ENCODE results near the gene FUT8. TPM values are rescaled to one million over a fixed set of nuclear protein-coding genes. Genes with fewer than 3 reads are reported as not detected.

Gene FUT8
- total RNA-seq, 1 experiment from 2014 or later: 16.2 TPM

DNA sequence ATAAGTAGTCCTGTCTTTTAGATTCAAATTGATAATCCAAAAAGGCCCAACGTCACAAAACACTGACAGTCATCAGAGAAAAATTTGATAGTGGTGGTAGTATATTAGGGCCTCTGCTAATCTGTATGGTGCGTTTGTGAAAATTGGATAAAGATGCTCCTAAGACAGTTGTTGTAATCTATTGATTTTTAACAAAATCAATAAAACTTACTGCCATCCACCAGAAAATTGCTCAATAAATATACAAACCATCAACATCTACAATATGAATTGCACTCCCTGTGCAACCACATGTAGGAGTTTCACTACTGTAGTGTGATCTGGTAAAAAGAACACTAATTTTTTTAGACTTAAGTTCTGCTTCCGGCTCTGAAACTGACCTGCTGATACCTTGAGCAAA lies 336.8 kb downstream of the FUT8 start:
- in situ Hi-C loops (cut with HindIII; ENCODE audit: low pct_unique_long_range_greater_than_20kb, low sequenced_read_pairs): no loop called here
- no peak for DNase-seq (ENCODE audit: low read depth, low spot score)

DNA sequence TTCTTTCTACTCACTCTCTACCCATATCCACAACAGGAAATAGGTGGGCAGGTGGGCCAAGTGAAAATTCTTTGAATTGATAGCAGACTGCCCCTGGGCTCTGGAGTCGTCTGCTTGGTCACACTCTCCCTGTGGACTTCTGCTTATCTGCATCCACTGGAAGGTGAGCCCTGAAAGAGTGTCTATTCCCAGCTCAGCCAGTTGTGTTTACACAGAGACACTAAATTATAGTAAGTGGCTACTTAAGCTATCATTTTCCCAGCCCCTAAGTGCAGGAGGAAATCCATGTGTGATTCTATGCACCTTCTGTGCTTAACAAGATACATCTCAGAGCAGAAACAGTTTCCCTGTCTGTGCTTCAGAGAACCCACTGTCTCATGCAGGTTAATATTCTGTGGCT lies 338.4 kb downstream of the FUT8 start:
- in situ Hi-C loops (cut with HindIII; ENCODE audit: low pct_unique_long_range_greater_than_20kb, low sequenced_read_pairs): no loop called here

DNA sequence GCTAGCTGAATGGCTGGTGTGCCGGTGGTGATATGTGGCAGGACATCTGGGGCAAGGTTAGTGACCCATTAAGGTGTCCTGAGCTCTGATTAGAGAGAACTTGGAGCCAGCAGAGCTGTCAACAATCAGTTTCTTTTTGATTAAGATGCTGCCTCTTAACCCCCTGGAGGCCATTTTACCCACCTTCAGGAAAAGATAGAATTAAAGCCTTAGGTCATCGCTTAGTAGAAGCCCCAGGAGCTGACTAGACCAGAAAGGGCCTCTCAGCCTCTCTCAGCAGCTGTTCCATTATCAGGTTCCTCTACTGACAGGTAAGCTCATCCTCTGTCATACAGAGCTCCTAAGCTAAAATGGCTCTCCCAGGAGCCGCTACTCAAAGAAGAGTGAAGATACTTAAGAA lies 339.0 kb downstream of the FUT8 start:
- in situ Hi-C loops (cut with HindIII; ENCODE audit: low pct_unique_long_range_greater_than_20kb, low sequenced_read_pairs): no loop called here
- DNase-seq (ENCODE audit: low read depth, low spot score): no peak

More for the DNA sequence above, 338.4 kb downstream of the FUT8 start:
- DNase-seq (ENCODE audit: low read depth, low spot score): no peak

DNA sequence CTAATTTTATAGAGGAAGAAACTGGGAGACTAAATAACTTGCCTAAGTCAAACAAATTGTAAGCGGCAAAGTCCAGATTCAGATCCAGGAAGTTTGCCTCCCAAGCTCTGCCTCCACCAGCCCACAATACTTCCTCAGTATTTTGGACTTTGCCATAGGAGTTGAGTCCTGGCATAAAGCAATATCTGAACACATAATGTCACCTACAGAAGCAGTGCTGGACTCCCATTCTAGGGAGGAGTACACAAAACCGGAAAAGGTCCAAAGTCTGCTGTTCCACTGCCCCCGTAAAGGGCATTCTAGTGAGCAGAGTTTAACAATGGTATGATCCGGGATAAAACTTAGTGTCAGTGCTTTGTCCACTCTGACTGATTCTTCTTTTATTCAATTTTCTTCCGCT lies 340.5 kb downstream of the FUT8 start:
- no peak for DNase-seq (ENCODE audit: low read depth, low spot score)
- in situ Hi-C loops (cut with HindIII; ENCODE audit: low pct_unique_long_range_greater_than_20kb, low sequenced_read_pairs): no loop called here

DNA sequence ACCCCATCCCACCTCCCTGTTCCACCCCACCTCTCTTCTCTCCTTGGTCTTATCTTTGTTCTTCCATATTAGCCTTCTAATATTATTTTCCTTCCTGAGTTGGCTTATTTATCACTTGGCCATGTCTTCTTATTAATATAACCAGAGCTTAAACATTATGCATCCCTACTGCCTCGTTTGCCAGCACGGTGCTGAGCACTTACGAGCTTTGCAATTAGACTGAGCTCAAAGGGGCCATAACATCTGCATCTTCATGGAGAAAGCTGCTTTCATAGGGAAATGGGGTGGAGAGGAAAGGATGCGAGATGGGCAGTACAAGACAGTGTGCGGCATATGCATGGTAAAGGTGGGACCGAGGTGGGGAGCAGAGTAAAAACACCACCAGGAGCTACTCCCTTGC lies 342.8 kb downstream of the FUT8 start:
- in situ Hi-C loops (cut with HindIII; ENCODE audit: low pct_unique_long_range_greater_than_20kb, low sequenced_read_pairs): no loop called here
- no peak for DNase-seq (ENCODE audit: low read depth, low spot score)

DNA sequence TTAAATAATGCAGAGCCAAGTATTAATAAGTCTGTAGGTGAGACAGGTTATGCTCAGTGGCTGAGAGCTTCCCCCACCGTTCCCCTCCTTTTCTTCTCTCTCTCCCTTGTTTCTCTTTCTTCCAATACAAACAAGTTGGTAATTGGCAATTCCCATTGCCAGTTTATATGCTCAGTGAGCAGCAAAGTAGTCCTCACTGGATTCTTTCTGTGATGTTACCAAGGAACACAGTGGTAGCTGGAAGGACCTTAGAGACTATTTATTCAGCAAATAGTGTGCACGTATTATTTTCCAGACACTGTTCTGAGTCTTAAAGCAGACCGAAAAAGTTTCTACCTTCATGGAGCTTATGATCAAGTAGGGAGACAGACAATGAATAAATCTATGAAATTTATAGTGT lies 344.4 kb downstream of the FUT8 start:
- DNase-seq (ENCODE audit: low read depth, low spot score): no peak
- in situ Hi-C loops (cut with HindIII; ENCODE audit: low pct_unique_long_range_greater_than_20kb, low sequenced_read_pairs): no loop called here

DNA sequence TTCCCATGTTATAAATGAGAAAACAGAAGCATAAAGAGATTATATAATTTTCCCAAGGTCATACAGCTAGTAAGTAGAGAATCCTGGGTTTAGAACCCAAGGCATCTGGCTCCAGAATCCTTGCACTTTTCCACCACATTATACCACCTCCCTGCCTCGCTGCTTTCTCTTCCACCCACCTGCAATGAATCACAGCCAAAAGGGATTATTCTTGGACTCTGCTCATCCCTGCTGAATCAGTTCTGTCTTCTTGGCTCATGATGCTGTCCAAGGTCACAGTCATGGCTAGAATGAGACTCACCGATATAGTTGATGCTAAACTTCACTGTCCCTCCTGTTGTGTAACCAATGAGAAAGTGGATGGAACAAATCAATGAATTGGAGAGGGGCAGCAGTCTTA lies 356.6 kb downstream of the FUT8 start:
- in situ Hi-C loops (cut with HindIII; ENCODE audit: low pct_unique_long_range_greater_than_20kb, low sequenced_read_pairs): no loop called here
- DNase-seq (ENCODE audit: low read depth, low spot score): no peak

DNA sequence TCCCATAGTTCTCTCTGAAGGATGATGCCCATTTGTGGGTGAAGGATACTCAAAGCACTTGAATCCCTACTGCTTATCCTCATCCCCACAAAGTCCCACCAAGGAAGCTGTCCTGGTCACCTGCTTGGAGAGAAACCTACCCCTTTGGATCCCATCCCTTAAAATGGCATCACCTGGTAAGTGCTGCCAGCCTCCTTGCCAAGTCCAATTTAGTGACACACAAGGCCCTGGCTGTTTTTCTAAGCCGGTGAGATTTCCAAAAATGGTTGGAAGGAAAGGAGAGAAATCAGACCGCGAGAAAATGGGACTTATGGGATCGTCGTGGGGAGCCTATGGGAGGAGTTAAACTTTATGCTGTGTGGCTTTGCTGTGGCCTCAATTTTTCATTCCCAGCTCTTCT lies 358.2 kb downstream of the FUT8 start:
- in situ Hi-C loops (cut with HindIII; ENCODE audit: low pct_unique_long_range_greater_than_20kb, low sequenced_read_pairs): no loop called here
- DNase-seq (ENCODE audit: low read depth, low spot score): no peak

DNA sequence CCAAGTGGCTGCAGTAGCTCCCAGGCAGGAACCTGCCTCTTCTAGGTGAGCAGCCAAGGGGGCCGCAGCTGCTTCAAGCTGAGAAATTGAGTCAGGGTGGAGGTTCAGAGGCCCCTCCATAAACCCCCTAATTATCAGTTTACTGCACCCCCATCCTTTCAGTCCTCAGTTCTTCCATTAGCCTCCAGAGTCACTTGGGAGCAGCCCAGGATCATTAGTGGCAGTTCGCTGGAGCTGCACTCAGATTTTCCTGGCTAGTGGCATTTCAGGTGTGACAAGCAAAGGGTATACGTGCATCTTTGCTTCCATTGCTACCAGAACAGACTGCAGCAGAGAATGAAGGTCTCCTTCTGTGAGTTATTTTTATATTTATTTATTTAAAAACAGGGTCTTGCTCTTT lies 358.7 kb downstream of the FUT8 start:
- no peak for DNase-seq (ENCODE audit: low read depth, low spot score)
- in situ Hi-C loops (cut with HindIII; ENCODE audit: low pct_unique_long_range_greater_than_20kb, low sequenced_read_pairs): no loop called here

DNA sequence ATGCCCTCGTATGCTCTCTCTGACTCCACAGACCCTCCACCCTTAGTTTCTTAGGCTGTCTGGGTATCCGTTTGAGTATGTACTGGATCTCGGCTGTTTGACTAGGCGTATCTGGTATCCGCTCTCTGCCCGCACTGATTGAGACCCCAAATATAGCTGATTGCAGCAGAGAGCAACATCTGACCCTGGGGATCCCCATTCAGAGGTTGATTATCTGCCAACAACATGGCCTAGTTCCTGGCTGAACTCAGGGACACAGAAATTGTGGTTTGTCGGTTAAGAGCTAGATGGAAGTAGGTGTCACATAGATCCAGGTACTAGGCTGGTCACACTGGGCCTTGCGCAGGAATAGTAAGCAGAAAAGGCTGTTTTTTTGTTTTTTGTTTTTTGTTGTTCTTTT lies 359.9 kb downstream of the FUT8 start:
- no peak for DNase-seq (ENCODE audit: low read depth, low spot score)
- in situ Hi-C loops (cut with HindIII; ENCODE audit: low pct_unique_long_range_greater_than_20kb, low sequenced_read_pairs): no loop called here

DNA sequence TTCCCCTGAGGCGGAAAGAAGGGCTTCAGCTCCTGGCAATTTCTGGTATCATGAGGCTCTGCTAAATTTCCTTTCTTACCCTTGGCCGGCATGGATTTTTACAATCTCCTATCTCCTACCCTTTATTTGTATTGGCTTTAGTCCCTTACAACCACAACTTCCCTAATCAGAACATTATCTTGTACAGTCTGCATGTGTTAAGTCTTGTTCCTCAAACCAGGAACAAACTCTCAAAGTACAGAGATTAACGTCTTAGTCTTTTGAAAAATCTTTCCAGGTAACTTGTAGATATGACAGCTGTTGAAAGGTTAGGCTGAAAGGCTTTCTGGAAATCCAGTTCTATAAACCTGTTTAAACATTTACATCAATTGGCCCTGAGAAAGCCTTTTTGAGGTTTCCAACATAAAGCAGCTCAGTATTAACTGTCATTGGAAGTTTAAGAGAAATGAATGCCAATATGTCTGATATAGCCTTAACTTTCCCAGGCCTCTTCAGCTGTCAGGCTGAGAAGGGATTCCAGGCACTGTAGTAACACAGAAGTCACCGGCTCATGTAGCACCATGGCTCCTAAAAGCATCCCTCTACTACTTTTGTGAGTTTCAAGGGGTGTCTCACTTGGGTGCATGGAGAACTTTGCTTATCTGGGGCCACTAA lies 360.5 kb downstream of the FUT8 start:
- DNase-seq (ENCODE audit: low read depth, low spot score): no peak
- in situ Hi-C loops (cut with HindIII; ENCODE audit: low pct_unique_long_range_greater_than_20kb, low sequenced_read_pairs): no loop called here

DNA sequence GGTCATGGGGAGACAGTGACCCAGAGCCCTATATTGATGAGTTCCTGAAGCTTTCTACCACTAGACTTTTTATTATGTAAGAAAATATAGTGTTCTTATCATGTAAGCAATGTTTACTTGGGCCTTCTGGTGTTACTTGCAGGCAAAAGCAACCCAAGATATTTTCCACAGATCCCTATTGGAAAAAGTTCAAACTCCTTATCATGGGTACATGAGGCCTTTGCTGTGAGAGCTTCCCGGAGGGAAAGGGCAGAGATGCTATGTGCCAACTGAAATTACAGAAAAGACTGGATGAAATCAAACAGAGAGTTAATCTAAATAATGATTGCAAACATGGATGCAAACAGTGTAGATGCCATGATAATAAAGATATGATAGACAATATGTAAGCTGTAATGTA lies 361.5 kb downstream of the FUT8 start:
- in situ Hi-C loops (cut with HindIII; ENCODE audit: low pct_unique_long_range_greater_than_20kb, low sequenced_read_pairs): no loop called here
- DNase-seq (ENCODE audit: low read depth, low spot score): no peak

DNA sequence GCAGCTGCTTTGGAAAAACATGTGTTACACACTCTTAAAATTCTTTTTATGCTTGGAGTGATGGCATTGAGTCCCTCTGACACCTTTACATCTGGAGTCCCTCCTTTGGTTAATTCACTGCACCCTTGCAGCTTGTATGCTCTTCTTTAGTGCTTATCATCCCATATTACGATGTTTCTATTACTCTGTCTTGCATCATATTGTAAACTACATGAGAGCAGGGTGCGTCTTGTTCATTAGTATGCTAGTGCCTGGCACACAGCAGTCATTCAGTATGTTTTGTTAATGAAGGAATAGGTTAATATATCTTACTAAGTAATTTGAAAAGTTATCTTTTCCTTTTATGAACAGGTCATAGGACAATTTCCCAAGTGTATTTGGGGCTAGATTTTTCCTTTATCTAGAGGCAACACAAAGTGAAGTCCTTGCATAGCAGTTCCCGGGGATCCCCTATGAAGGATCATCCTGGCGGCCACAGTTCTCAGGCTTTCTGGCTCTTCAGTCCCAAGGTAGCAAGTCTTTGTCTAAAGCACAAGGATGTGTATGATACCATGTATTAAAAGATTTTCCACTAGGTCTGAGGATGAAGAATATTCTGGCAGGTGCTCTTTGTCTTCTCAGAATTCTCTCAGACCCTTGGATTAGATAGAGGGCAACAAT lies 363.8 kb downstream of the FUT8 start:
- in situ Hi-C loops (cut with HindIII; ENCODE audit: low pct_unique_long_range_greater_than_20kb, low sequenced_read_pairs): no loop called here
- no peak for DNase-seq (ENCODE audit: low read depth, low spot score)

DNA sequence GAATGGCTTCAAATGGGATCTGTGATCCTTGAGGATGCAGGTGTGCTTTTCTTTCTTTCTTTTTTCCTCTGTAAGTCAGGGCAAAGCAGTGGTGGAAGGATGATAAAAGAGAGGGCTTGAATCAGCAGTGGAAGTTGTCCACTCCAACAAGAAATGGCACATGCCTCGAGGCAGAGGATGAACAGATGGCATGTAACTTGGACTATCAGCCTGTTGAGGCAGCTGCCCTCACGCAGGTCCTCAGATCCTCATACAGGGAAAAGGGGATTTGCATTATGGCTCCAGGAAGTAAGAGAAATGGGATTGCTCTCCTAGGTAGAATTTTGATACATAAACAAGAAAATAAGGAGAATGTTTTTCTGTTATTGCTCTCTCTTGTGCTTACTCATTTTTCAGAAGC lies 368.0 kb downstream of the FUT8 start:
- in situ Hi-C loops (cut with HindIII; ENCODE audit: low pct_unique_long_range_greater_than_20kb, low sequenced_read_pairs): no loop called here
- DNase-seq (ENCODE audit: low read depth, low spot score): no peak

DNA sequence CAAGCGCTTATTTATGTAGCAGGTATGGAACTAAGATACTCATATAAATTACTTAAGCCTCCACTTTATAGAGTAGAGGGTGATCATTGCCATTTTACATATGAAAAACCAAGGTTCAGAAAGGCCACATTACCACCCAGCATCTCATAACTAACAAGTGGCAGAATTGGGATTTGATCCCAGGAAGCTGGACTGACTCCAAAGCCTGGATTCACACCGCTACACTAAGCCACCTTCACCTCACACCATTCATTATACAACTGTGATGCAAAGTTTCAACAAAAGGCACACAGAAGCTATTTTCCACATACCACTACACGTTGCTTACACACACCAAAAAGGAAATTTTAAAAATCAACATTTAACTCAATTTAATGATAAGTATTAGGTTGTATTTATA lies 370.6 kb downstream of the FUT8 start:
- in situ Hi-C loops (cut with HindIII; ENCODE audit: low pct_unique_long_range_greater_than_20kb, low sequenced_read_pairs): no loop called here
- DNase-seq (ENCODE audit: low read depth, low spot score): no peak

DNA sequence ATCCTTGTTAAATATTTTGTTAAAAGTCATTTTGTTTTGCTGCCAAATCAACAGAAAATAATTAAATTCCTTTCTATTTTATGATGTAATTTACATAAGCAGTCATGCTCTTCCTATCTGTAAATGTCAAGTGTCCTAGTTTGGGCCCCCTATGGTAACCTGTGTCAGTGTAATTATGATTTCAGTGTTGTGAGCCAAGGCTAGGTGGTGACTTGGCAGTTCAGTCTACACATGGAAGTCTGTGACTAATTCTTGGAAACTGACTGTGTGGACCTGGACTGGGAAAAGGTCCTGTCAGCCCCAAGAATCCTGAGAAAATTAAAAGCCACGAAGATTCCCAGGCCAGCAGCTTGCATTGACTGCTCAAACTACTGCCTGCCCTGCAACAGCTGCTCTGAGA lies 371.0 kb downstream of the FUT8 start:
- no peak for DNase-seq (ENCODE audit: low read depth, low spot score)

DNA sequence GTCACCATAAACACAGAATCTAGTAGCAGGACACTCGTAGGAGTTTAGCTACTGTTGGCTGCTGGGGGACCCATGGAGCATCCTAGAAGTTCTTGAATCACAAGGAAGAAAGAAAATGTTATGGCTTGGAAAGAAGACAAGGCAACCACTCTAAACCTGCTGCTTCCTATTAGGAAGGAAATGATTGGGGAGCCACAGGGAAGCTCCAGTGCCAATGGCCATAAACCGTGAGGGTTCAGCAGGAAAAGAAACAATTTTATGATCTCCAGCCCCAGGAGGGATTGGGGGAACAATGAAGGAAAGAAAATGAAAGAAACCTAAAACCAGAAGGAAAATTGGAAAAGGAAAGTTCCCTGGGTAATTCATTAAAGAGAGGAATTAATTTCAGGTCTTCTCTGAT lies 372.0 kb downstream of the FUT8 start:
- no peak for DNase-seq (ENCODE audit: low read depth, low spot score)
- in situ Hi-C loops (cut with HindIII; ENCODE audit: low pct_unique_long_range_greater_than_20kb, low sequenced_read_pairs): no loop called here

More for the DNA sequence above, 371.0 kb downstream of the FUT8 start:
- in situ Hi-C loops (cut with HindIII; ENCODE audit: low pct_unique_long_range_greater_than_20kb, low sequenced_read_pairs): no loop called here

DNA sequence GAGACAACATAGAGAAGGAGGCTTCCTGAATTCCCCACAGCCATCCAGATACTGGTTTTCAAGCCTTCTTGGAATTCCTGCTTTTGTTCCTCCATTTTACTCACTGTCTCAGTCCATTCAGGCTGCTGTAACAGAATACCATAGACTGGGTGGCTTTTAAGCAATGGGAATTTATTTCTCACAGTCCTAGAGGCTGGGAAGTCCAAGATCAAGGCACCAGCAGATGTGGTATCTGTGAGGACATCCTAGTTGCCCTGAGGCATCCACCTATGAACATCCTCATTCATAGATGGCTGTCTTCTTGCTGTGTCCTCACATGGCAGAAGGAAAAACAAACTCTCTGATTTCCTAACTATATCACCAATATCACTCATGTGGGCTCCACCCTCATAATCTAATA lies 374.9 kb downstream of the FUT8 start:
- DNase-seq (ENCODE audit: low read depth, low spot score): no peak
- in situ Hi-C loops (cut with HindIII; ENCODE audit: low pct_unique_long_range_greater_than_20kb, low sequenced_read_pairs): no loop called here

DNA sequence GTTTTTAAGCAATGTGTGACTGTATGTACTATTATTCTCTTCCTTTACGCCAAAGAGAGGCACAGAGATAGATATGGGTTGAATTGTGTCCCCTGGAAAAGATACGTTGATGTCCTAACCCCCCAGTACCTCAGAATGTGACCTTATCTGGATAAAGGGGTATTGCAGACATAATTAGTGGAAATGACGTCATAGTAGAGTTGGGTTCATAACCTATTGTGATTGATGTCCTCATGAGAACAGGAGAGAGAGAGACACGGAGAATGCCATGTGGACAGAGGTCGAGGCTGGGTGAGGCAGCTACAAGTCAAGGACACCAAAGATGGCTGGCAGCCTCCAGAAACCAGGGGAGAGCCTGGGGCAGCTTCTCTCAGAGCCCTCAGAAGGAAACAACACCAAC lies 376.3 kb downstream of the FUT8 start:
- no peak for DNase-seq (ENCODE audit: low read depth, low spot score)
- in situ Hi-C loops (cut with HindIII; ENCODE audit: low pct_unique_long_range_greater_than_20kb, low sequenced_read_pairs): no loop called here

DNA sequence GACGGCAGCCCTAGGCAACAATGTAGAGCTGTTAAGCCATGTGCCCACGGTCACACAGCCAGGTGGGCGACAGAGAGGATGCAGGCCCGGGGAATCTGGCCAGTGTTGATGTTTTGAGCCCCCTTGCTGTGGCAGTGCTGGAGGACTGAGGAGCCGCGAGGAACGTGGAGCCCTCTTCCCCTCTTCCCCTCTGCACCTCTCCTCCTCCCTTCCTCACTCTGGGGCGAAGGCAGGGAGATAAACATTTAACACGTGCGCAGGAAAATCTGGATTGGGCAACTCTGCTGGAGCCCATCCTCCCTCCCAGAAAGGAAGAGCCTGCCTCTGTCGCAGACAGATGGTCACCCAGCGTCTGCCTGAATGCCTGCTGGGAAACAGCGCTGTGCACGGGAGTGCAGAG lies 376.8 kb downstream of the FUT8 start:
- in situ Hi-C loops (cut with HindIII; ENCODE audit: low pct_unique_long_range_greater_than_20kb, low sequenced_read_pairs): no loop called here
- no peak for DNase-seq (ENCODE audit: low read depth, low spot score)
